IPS-15b (cell line): ENCODE data around the gene CT47A1.
"Not testable (repeated sequence)": the region's sequence is repeated elsewhere in the genome, so short reads cannot be mapped to it uniquely, and the experiment has no call there.

Experiments used
- H3K27me3 ChIP-seq: one replicate; pipeline ENCODE4 v1.6.1; 2013; ENCODE audit warnings: low read length; ENCODE audit not compliant: control insufficient read depth, insufficient read depth
- H3K36me3 ChIP-seq: one replicate; pipeline ENCODE4 v1.6.1; 2013; ENCODE audit warnings: low read length; ENCODE audit not compliant: control insufficient read depth, insufficient read depth
- H3K4me1 ChIP-seq: one replicate; pipeline ENCODE4 v1.6.1; 2013; ENCODE audit warnings: mild to moderate bottlenecking, low read length; ENCODE audit not compliant: control insufficient read depth, insufficient read depth
- H3K4me3 ChIP-seq: one replicate; pipeline ENCODE4 v1.5.1; 2013; ENCODE audit warnings: low read depth, low read length
- H3K9ac ChIP-seq: one replicate; pipeline ENCODE4 v1.6.1; 2013; ENCODE audit warnings: low read depth, mild to moderate bottlenecking, low read length
- H3K9me3 ChIP-seq: one replicate; pipeline ENCODE4 v1.6.1; 2013; ENCODE audit warnings: mild to moderate bottlenecking, low read length; ENCODE audit not compliant: control insufficient read depth, insufficient read depth

CT47A1 gene

DNA sequence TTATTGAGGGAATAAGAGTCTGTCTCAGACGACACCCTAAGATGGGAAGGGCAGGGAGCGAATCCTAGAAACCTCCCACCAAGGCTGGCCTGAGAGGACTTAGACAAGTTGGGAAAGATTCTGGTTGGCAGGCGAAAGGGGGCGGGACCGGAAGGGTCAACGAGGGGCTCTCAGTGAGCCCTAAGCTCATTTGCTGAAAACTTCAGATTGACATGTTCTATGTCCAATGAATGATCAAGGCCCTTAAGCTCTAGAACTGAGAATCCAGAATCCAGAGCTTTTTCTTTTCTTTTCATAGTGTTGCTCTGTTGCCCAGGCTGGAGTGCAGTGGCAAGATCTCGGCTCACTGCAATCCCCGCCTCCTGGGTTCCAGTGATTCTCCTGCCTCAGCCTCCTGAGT is at the start of gene CT47A1:
Gene CT47A1, minus strand, starts transcription at position 101 of the 400 bp plus-strand sequence. CDS start 231 bp downstream, outside the sequence.
- not testable (repeated sequence) for H3K4me1 ChIP-seq, H3K4me3 ChIP-seq, H3K9ac ChIP-seq, H3K27me3 ChIP-seq, H3K9me3 ChIP-seq, H3K36me3 ChIP-seq

DNA sequence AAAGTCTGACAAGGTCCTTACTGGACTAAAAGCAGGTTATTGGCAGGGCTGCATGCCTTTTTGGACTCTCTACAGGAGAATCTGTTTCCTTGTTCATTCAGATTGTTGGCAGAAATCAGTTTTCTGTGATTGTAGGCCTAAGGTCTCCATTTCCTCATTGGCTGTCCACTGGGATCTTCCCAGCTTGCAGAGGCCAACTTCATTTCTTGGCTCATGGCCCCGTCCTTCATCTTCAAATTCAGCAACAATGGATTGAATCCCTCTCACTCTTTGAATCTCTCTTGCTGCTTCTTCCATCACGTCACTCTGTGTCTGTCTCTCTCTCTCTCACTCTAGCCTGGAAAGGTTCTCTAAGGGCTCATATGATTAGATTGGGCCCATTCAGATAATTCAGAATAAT is 47.0 kb upstream of the CT47A1 start:
- H3K4me1 ChIP-seq = no peaks in the 10 kb centered on the region
- no peak overlapping the region for H3K4me3 ChIP-seq
- H3K36me3 ChIP-seq = no peaks in the 10 kb centered on the region
- H3K9ac ChIP-seq = no peak overlapping the region
- H3K27me3 ChIP-seq = no peaks in the 10 kb centered on the region
- no peaks in the 10 kb centered on the region for H3K9me3 ChIP-seq

DNA sequence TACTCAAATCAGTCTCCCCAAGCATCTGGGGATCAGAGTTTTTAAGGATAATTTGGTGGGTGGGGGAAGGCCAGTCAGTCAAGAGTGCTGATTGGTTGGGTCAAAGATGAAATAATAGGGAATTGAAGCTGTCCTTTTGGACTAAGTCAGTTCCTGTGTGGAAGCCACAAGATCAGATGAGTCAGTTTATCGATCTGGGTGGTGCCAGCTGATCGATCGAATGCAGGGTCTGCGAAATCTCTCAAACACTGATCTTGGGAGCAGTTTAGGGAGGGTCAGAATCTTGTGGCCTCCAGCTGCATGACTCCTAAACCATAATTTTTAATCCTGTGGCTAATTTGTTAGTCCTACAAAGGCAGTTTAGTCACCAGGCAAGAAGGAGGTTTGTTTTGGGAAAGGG is 44.5 kb upstream of the CT47A1 start:
- Histone ChIP-seq H3K4me3 (no peak overlapping the region), H3K36me3 (no peaks in the 10 kb centered on the region), H3K4me1 (no peaks in the 10 kb centered on the region), H3K9ac (no peak overlapping the region), H3K9me3 (peaks cover 3% of the 10 kb centered on the region), H3K27me3 (no peaks in the 10 kb centered on the region)

DNA sequence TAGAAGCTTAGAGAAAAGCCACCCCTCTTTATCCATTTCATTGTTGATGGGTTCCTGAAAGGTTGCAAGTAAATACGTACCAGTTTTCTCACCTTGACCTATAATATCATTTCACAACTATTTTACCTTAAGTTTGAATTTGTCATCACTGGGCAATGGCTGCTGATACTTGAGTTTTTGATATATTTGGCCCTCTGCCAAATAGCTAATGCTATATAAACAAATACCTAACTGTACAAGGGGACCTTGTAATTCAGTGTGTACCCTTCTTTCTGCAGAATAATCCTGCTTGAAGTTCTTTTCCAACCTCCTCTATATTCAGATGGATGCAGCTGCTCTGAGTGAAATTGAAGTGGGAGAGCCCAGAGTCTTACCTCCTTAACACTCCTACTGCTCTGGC is 42.9 kb upstream of the CT47A1 start:
- Histone ChIP-seq H3K9ac (no peak overlapping the region), H3K36me3 (no peaks in the 10 kb centered on the region), H3K27me3 (no peaks in the 10 kb centered on the region), H3K4me1 (no peaks in the 10 kb centered on the region), H3K4me3 (no peak overlapping the region), H3K9me3 (peaks cover 3% of the 10 kb centered on the region)

DNA sequence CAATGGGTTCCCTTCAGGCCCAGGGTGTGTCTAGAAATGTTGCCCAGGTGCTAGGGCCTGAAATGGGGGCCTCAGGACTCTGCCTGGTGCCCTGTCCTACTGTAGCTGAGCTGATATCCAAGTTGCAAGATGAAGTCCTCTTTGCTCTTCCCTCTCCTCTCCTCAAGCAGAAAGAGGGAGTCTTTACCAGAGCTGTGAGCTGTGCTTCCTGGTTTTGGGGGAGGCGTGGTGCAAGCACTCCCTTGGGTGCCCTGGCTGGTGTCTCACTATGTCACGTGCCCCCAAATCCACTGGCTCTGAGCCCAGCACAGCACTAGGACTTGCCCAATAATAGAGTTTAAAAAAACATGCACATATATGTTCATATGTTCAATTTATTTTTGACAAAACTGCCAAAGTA is 29.3 kb upstream of the CT47A1 start:
- Histone ChIP-seq H3K36me3 (peaks cover 2% of the 10 kb centered on the region), H3K4me3 (no peak overlapping the region), H3K27me3 (no peaks in the 10 kb centered on the region), H3K9ac (no peak overlapping the region), H3K9me3 (no peaks in the 10 kb centered on the region), H3K4me1 (no peaks in the 10 kb centered on the region)

DNA sequence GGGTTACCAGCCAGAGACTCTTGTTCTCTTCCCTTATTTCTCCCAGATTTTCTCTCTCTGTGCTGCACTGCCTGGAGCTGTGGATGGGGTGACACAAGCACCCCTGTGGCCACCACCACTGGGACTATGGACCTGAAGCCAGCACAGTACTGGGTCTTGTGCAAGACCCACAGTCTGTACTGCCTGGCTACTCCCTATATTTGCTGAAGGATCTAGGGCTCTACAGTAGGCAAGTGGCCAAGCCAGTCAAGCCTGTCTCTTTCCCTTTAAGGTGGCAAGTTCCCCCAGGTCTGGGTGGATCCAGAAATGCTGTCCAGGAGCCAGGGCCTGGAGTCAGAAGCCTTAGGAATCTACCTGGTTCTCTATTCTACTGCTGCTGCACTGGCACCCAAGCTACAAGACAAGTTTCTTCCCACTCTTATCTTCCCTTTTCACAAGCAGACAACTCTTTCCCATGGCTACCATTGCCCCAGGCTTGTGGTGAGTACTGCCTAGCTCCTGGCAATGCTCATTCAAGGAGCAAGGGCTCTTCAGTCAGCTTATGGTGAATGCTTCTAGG is 28.4 kb upstream of the CT47A1 start:
- no peaks in the 10 kb centered on the region for H3K27me3 ChIP-seq
- no peaks in the 10 kb centered on the region for H3K9me3 ChIP-seq
- H3K9ac ChIP-seq = no peak overlapping the region
- H3K4me3 ChIP-seq = no peak overlapping the region
- no peaks in the 10 kb centered on the region for H3K4me1 ChIP-seq
- H3K36me3 ChIP-seq = peaks cover 2% of the 10 kb centered on the region

DNA sequence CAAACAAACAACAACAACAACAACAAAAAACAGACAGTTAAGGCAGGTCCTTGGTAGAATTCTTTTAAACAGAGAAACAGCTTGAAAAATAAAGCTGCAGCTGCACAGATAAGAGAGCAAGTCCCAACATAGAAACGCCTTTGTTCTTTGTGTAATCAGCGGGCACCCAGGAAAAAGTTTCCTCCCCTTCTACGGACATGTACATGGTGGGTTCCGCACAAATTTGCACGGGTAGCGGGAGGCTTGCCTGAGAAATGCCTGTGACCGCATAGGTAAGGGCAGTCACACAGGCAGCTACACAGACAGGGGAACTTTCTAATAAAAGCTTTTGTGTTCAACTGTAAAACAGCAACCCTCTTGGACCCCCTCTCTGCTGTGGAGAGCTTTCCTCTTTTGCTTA is 25.7 kb upstream of the CT47A1 start:
- H3K9ac ChIP-seq = no peak overlapping the region
- no peaks in the 10 kb centered on the region for H3K27me3 ChIP-seq
- peaks cover under 1% of the 10 kb centered on the region for H3K36me3 ChIP-seq
- H3K4me3 ChIP-seq = no peak overlapping the region
- no peaks in the 10 kb centered on the region for H3K9me3 ChIP-seq
- H3K4me1 ChIP-seq = no peaks in the 10 kb centered on the region

DNA sequence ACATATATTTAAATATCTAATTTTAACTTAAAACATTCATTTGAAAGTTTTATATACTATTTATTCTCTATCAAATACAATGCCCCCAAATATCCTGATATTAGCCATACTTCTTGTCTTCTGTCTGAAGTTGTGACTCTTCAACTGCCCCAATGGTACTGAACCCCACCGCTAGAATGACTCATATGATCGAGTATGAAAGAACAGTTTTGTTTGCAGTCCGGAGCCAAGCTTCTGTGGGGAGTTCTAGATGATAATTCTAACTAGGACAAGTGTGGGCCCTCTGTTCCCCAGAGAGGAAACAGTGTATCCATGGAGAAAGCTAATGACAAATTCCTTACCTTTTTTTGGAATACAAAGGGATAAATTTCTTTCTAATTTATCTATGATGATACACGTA is 24.7 kb upstream of the CT47A1 start:
- H3K4me3 ChIP-seq = no peak overlapping the region
- H3K9me3 ChIP-seq = no peaks in the 10 kb centered on the region
- no peak overlapping the region for H3K9ac ChIP-seq
- H3K4me1 ChIP-seq = no peaks in the 10 kb centered on the region
- no peaks in the 10 kb centered on the region for H3K27me3 ChIP-seq
- H3K36me3 ChIP-seq = no peaks in the 10 kb centered on the region

DNA sequence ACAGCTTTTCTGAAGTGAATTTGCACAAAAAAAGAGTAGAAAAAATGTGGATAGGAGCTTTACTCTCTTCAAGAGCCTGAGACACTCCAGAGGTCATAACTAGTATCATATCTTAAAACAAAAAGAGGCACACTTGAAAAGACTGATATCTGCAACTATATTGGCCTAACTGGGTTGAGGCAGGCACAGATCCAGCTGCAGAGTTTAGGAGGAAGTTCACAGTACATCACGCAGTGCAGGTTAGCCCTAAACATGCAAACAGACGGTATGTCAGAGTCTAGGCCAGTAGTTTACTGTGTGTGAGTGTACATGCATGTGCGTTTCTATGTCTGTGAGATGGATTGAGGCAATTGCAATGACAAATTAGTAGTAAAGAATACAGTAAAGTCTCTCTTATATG is 24.2 kb upstream of the CT47A1 start:
- no peaks in the 10 kb centered on the region for H3K4me1 ChIP-seq
- H3K36me3 ChIP-seq = no peaks in the 10 kb centered on the region
- no peak overlapping the region for H3K4me3 ChIP-seq
- no peak overlapping the region for H3K9ac ChIP-seq
- H3K9me3 ChIP-seq = no peaks in the 10 kb centered on the region
- no peaks in the 10 kb centered on the region for H3K27me3 ChIP-seq

DNA sequence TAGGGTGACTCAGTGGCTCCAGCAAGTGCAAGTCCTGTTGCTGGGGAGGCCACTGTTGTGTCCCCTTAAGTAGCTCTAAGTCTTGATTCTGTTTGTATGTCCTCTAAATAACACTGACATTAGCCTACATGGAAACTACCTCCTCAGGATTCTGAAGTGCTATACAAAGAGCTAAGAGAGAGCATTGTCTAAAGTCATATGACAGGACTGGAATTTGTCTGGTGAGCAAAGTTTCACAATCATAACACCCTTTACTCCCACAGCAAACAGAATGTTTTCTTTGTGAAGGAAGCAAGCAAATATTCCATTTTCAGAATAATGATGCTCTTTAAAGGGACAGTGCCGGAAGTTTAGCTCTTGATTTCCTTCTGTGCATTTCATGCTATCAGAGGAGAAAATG is 23.4 kb upstream of the CT47A1 start:
- Histone ChIP-seq H3K36me3 (no peaks in the 10 kb centered on the region), H3K9me3 (no peaks in the 10 kb centered on the region), H3K9ac (no peak overlapping the region), H3K4me1 (no peaks in the 10 kb centered on the region), H3K4me3 (no peak overlapping the region), H3K27me3 (no peaks in the 10 kb centered on the region)

DNA sequence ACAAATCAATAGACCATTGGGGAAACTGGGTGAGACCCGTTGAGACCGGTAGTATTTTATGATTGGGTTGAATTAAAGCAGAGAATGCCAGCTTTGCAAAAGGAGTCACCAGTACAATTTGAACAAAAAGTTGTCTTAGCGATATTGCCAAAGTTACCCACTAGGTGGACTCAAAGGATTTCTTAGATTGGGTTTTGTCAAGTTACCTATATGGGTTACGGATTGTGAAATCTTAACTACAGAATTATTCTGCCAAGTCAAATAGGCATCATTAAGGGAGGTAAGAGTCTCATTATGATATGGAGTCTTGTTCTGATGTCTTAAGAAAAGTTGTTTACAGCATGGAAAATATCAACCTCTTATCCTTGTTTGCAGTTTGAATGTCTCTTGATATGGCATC is 15.0 kb upstream of the CT47A1 start:
- H3K4me1 ChIP-seq = peaks cover 2% of the 10 kb centered on the region
- no peaks in the 10 kb centered on the region for H3K27me3 ChIP-seq
- H3K36me3 ChIP-seq = no peaks in the 10 kb centered on the region

DNA sequence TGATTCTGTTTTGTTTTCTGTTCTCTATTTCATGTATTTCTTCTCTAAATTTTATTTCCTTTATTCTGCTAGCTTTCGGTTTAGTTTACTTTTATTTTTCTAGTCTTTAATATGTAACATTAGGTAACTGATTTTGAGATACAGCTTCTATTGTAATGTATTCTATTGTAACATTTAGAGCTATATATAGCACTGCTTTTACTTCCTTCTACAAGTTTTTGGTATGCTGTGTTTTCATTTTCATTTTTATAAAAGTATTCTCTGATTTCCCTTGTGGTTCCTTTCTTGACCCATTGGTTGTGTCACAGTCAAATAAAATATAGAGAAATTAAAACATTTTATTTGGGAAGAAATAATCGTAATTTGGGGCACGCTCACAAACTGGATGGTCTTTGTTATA is 13.9 kb upstream of the CT47A1 start:
- Histone ChIP-seq H3K27me3 (no peaks in the 10 kb centered on the region), H3K9ac (no peak overlapping the region), H3K4me1 (peaks cover 2% of the 10 kb centered on the region), H3K36me3 (no peaks in the 10 kb centered on the region), H3K4me3 (no peak overlapping the region), H3K9me3 (no peaks in the 10 kb centered on the region)

More for the DNA sequence above, 15.0 kb upstream of the CT47A1 start:
- Histone ChIP-seq H3K9me3 (no peaks in the 10 kb centered on the region), H3K9ac (no peak overlapping the region), H3K4me3 (no peak overlapping the region)

DNA sequence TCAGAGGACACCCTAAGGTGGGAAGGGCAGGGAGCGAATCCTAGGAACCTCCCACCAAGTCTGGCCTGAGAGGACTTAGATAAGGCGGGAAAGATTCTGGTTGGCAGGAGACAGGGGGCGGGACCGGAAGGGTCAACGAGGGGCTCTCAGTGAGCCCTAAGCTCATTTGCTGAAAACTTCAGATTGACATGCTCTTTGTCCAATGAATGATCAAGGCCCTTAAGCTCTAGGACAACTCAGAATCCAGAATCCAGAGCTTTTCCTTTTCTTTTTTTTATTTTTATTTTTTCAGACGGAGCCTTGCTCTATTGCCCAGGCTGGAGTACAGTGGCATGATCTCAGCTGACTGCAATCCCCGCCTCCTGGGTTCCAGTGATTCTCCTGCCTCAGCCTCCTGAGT is 29.1 kb downstream of the CT47A1 start, which contains the start of gene CT47A7:
Gene CT47A7, minus strand, starts transcription at position 101 of the 400 bp plus-strand sequence. CDS start 255 bp downstream, outside the sequence.
- H3K9ac ChIP-seq, H3K9me3 ChIP-seq, H3K4me1 ChIP-seq, H3K4me3 ChIP-seq, H3K36me3 ChIP-seq, H3K27me3 ChIP-seq: not testable (repeated sequence)
